GM20000 (cell line): ENCODE results near the gene POGLUT2.

Experiments
- DNase-seq: peaks from one replicate; pipeline ENCODE4 v3.0.0; 2012; ENCODE audit warnings: low spot score
- CTCF ChIP-seq: IDR thresholded peaks from 2 replicates; pipeline ENCODE4 v1.5.1; 2012; ENCODE audit warnings: mild to moderate bottlenecking, control low read depth; ENCODE audit errors: extremely low read depth, missing control alignments

POGLUT2 gene

DNA sequence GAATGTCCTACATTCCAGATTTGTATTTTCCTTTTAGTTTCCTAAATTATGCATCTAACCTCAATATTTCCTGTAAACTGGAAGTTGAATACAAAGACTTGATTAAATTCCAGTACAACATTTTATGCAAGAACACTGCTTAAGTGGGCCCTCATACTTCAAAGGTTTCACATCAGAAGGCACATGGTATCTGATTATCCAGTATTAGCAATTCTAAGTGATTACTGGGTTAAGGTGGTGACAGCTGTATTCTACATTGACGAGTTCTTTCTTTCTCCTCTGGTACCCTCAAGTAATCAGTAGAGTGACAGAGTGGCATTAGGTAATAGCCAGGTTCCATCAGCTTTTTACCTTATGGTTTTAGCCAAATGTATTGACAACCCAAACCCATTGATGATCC lies 18.5 kb upstream of the POGLUT2 start:
- no peak for TF ChIP-seq CTCF
- DNase-seq: no peak

- TF ChIP-seq CTCF: no peak
- no peak for DNase-seq
These were observed 17.9 kb upstream of the POGLUT2 start for GRCh38 chr13:102816708-102817107.

GRCh38 chr13:102815788-102816187 lies 17.0 kb upstream of the POGLUT2 start:
- no peak for TF ChIP-seq CTCF
- DNase-seq: no peak

- no peak for DNase-seq
- no peak for TF ChIP-seq CTCF
These were observed 16.0 kb upstream of the POGLUT2 start for GRCh38 chr13:102814793-102815192.

DNA sequence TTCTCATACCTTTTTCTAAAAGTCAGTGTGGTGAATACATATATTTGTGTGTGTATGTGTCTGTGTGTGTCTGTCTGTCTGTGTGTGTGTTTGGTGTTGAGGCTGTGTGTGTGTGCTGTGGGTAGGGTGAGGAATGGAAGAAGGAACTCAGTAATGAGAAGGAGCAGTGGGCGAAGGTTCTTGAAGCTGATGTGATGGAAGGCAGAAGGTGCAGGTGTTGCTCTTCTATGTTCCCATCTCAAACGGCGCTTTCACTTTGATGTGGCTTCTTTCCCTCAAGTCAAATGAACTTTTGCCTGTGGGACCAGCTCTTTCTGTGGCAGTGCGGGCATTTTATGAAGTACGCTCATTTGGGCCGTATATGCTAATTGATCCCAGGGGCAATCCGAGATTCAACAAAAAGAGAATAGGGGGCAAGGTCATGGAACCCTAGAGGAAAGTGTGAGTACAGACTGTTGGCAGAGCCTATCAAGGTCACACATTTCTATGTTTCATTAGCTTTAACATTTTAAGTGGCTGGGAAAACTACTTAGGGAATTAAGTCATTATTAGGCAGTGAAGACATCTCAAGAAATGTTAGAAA lies 15.3 kb upstream of the POGLUT2 start:
- DNase-seq: no peak
- TF ChIP-seq CTCF: no peak

- no peak for TF ChIP-seq CTCF
- DNase-seq: peak; percentile 12
These were observed 14.0 kb upstream of the POGLUT2 start for GRCh38 chr13:102812611-102813287.

DNA sequence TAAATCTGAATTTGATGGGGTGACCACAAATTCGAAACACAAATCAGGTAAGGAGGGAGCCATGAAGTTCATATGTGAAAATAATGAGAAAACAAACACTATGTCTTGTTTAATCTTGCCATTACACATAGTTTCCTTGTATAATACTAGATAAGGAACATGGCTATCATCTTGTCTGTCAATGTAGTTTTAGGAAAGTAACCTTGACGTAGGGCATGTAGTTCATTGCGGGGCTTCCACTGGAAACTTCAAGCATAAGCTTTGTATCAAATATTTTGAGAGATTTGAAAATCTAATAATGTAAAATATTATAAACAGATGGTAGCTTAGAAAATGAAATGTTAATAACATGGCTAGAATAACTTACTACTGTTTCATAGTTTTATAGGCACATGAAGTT lies 8.9 kb upstream of the POGLUT2 start:
- TF ChIP-seq CTCF: no peak
- no peak for DNase-seq
